GM06990 (cell line): ENCODE data around the gene CADPS2.

Experiments used
- DNase-seq: peaks from one replicate; pipeline ENCODE4 v3.0.0-alpha.2; 2011; ENCODE audit not compliant: insufficient read length; ENCODE audit errors: extremely low read depth
- H3K27me3 ChIP-seq: replicated peaks from 2 replicates; pipeline ENCODE4 v1.6.0; 2011; ENCODE audit warnings: low read length; ENCODE audit not compliant: control insufficient read depth, insufficient read depth
- H3K36me3 ChIP-seq: 2 replicates; pipeline ENCODE4 v1.5.1; 2011; ENCODE audit warnings: low read length; ENCODE audit not compliant: control insufficient read depth, insufficient read depth
- H3K4me3 ChIP-seq: replicated peaks from 2 replicates; pipeline ENCODE4 v1.5.1; 2011; ENCODE audit warnings: low read depth, mild to moderate bottlenecking, control low read depth, low read length
- TF ChIP-seq, protein P1 (sequence below): IDR thresholded peaks from 2 replicates; pipeline ENCODE4 v1.5.1; 2011; ENCODE audit warnings: low read length, control low read depth, mild to moderate bottlenecking, inconsistent platforms; ENCODE audit not compliant: insufficient read depth, poor library complexity, severe bottlenecking

Gene CADPS2

GRCh38 chr7:122675011-122675410 lies 211.2 kb downstream of the CADPS2 start:
- H3K36me3 ChIP-seq = no peaks in the 10 kb centered on the region
- no peaks in the 10 kb centered on the region for H3K27me3 ChIP-seq
- no peak for DNase-seq
- TF ChIP-seq, protein P1, sequence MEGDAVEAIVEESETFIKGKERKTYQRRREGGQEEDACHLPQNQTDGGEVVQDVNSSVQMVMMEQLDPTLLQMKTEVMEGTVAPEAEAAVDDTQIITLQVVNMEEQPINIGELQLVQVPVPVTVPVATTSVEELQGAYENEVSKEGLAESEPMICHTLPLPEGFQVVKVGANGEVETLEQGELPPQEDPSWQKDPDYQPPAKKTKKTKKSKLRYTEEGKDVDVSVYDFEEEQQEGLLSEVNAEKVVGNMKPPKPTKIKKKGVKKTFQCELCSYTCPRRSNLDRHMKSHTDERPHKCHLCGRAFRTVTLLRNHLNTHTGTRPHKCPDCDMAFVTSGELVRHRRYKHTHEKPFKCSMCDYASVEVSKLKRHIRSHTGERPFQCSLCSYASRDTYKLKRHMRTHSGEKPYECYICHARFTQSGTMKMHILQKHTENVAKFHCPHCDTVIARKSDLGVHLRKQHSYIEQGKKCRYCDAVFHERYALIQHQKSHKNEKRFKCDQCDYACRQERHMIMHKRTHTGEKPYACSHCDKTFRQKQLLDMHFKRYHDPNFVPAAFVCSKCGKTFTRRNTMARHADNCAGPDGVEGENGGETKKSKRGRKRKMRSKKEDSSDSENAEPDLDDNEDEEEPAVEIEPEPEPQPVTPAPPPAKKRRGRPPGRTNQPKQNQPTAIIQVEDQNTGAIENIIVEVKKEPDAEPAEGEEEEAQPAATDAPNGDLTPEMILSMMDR = no peak
- no peak overlapping the region for H3K4me3 ChIP-seq

DNA sequence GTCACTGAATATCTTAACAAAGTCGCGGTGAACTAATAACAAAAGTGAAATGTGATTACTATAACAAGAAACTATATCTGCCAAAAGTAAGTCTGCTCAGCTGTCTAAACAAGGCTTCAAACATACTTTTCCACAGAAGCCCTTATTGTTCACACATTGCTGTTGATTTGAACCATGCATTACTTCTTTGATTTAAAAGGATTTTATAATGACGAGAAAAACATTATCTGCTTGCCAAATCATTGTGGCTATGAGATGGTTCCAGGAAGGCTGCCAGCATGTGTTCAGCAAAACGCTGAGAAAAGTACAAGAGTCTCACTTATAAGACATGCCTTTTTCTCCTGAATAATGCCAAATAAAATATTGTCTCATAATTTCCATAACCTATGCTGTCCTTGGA lies 211.8 kb downstream of the CADPS2 start:
- Histone ChIP-seq H3K36me3 (no peaks in the 10 kb centered on the region), H3K27me3 (no peaks in the 10 kb centered on the region), H3K4me3 (no peak overlapping the region)
- TF ChIP-seq, protein P1 = no peak
- no peak for DNase-seq

GRCh38 chr7:122673951-122674350 lies 212.3 kb downstream of the CADPS2 start:
- Histone ChIP-seq H3K27me3 (no peaks in the 10 kb centered on the region), H3K4me3 (no peak overlapping the region), H3K36me3 (no peaks in the 10 kb centered on the region)
- no peak for DNase-seq
- TF ChIP-seq, protein P1 = no peak

DNA sequence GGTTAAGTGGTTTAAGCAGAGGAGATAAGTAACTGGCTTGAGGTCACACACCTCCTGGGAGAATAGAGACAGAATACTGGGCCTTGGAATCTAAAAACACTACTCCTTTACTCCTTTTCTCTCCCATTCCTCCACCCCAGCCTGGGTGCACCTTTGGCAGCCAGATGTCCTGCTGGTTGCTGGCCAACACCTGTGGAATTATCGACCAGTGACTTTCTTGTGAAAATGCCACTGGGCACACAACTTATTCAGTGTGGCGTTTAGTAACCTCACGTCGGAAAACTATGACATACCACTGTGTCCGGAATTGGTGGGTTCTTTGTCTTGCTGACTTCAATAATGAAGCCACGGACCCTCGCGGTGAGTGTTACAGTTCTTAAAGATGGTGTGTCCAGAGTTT lies 213.7 kb downstream of the CADPS2 start:
- no peak for DNase-seq
- Histone ChIP-seq H3K36me3 (no peaks in the 10 kb centered on the region), H3K4me3 (no peak overlapping the region), H3K27me3 (no peaks in the 10 kb centered on the region)
- TF ChIP-seq, protein P1 = no peak

- H3K27me3 ChIP-seq = no peaks in the 10 kb centered on the region
- no peaks in the 10 kb centered on the region for H3K36me3 ChIP-seq
- H3K4me3 ChIP-seq = no peak overlapping the region
- no peak for DNase-seq
- TF ChIP-seq, protein P1 = no peak
These were observed 222.5 kb downstream of the CADPS2 start for GRCh38 chr7:122663733-122664132.

DNA sequence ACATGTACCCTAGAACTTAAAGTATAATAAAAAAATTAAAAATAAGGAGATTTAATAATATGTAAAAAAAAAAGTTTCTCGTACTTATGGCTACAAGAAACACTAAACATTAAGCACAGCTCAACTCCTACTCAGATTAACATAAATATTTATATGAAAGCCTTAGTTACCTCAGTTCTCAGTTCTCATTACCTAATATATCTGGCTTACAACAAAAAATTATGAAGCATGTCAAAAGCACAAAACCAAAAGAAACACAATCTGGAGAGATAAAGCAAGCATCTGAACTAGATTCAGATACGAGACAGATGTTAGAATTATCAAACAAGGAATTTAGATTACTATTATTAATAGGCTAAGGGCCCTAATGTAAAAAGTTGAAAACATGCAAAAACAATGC lies 227.4 kb downstream of the CADPS2 start:
- H3K27me3 ChIP-seq = no peaks in the 10 kb centered on the region

More for the DNA sequence above, 227.4 kb downstream of the CADPS2 start:
- H3K36me3 ChIP-seq = no peaks in the 10 kb centered on the region
- H3K4me3 ChIP-seq = no peak overlapping the region
- DNase-seq = no peak
- TF ChIP-seq, protein P1 = no peak
